ENCODE results near the gene OR2S2.

DNA sequence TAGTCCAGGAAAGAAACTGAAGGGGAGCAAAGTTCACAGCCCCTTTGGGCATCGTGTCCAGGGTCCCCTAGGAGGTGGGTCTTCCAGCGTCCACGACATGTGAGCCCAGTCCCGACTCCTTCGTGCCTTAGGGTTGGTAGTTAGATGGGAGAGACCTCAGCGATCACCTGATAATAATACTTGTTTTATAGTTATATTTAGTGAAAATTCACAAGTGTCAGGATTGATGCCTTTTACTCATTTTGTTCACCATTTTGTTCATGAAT lies 28.6 kb downstream of the OR2S2 start:
- no peak for TF ChIP-seq CTCF (IDR thresholded peaks at IDR 0.05 in 4 of 5, conservative IDR thresholded peaks at IDR 0.05 in 1 of 5)
- no peak for TF ChIP-seq POLR2A (IDR thresholded peaks at IDR 0.05)

All from gastrocnemius medialis (tissue), 4 donors.